Measurements from ENCODE around the gene PAIP2B.
"Not testable (repeated sequence)": the region's sequence is repeated elsewhere in the genome, so short reads cannot be mapped to it uniquely, and the experiment has no call there.

The PAIP2B gene

GRCh38 chr2:71235930-71236587 is 9.2 kb upstream of the PAIP2B start:
- H3K27me3 Mint-ChIP-seq: peaks cover 14% of the 10 kb centered on the region
- H3K27ac Mint-ChIP-seq: no peak overlapping the region
- no peaks in the 10 kb centered on the region for H3K36me3 Mint-ChIP-seq (ENCODE audit: low read depth)
- H3K9me3 Mint-ChIP-seq: no peaks in the 10 kb centered on the region
- H3K4me1 Mint-ChIP-seq (ENCODE audit: low read depth): no peaks in the 10 kb centered on the region
- no peak overlapping the region for H3K4me3 Mint-ChIP-seq
- DNase-seq: no peak

GRCh38 chr2:71233072-71233471 is 6.2 kb upstream of the PAIP2B start:
- H3K4me3 Mint-ChIP-seq; H3K36me3 Mint-ChIP-seq (ENCODE audit: low read depth): not testable (repeated sequence)
- H3K27me3 Mint-ChIP-seq: peaks cover 10% of the 10 kb centered on the region

GRCh38 chr2:71226096-71226964 is 573 bp downstream of the PAIP2B start:
- peak overlapping the region; percentile 97 for H3K4me3 Mint-ChIP-seq
- no peaks in the 10 kb centered on the region for H3K9me3 Mint-ChIP-seq
- no peak for DNase-seq
- H3K4me1 Mint-ChIP-seq (ENCODE audit: low read depth): peaks cover 21% of the 10 kb centered on the region
- H3K27ac Mint-ChIP-seq: peak overlapping the region; percentile 95
- H3K36me3 Mint-ChIP-seq (ENCODE audit: low read depth): peaks cover 7% of the 10 kb centered on the region
- no peaks in the 10 kb centered on the region for H3K27me3 Mint-ChIP-seq

More at GRCh38 chr2:71233072-71233471, 6.2 kb upstream of the PAIP2B start:
- not testable (repeated sequence) for H3K9me3 Mint-ChIP-seq; H3K4me1 Mint-ChIP-seq (ENCODE audit: low read depth); DNase-seq; H3K27ac Mint-ChIP-seq

GRCh38 chr2:71224935-71225334 is 2.0 kb downstream of the PAIP2B start:
- Mint-ChIP-seq H3K27ac (no peak overlapping the region), H3K4me3 (no peak overlapping the region), H3K36me3 (ENCODE audit: low read depth) (peaks cover 7% of the 10 kb centered on the region), H3K27me3 (no peaks in the 10 kb centered on the region), H3K4me1 (ENCODE audit: low read depth) (peaks cover 21% of the 10 kb centered on the region), H3K9me3 (no peaks in the 10 kb centered on the region)
- DNase-seq: no peak

GRCh38 chr2:71224457-71224856 is 2.4 kb downstream of the PAIP2B start:
- Mint-ChIP-seq H3K4me3 (no peak overlapping the region), H3K27ac (no peak overlapping the region), H3K4me1 (ENCODE audit: low read depth) (peaks cover 21% of the 10 kb centered on the region), H3K9me3 (no peaks in the 10 kb centered on the region), H3K27me3 (no peaks in the 10 kb centered on the region), H3K36me3 (ENCODE audit: low read depth) (peaks cover 7% of the 10 kb centered on the region)
- DNase-seq: no peak

GRCh38 chr2:71223767-71224333 is 3.1 kb downstream of the PAIP2B start:
- no peak for DNase-seq
- H3K36me3 Mint-ChIP-seq (ENCODE audit: low read depth): peaks cover 7% of the 10 kb centered on the region
- H3K9me3 Mint-ChIP-seq: no peaks in the 10 kb centered on the region
- H3K4me3 Mint-ChIP-seq: no peak overlapping the region
- H3K27me3 Mint-ChIP-seq: no peaks in the 10 kb centered on the region
- peaks cover 21% of the 10 kb centered on the region for H3K4me1 Mint-ChIP-seq (ENCODE audit: low read depth)
- no peak overlapping the region for H3K27ac Mint-ChIP-seq

- DNase-seq: no peak
- Mint-ChIP-seq H3K4me1 (ENCODE audit: low read depth) (peaks cover 13% of the 10 kb centered on the region), H3K36me3 (ENCODE audit: low read depth) (no peaks in the 10 kb centered on the region), H3K27ac (no peak overlapping the region), H3K9me3 (no peaks in the 10 kb centered on the region), H3K27me3 (no peaks in the 10 kb centered on the region), H3K4me3 (no peak overlapping the region)
Measured at GRCh38 chr2:71220743-71221142, 6.2 kb downstream of the PAIP2B start.

GRCh38 chr2:71216501-71216900 is 10.4 kb downstream of the PAIP2B start:
- Mint-ChIP-seq H3K27me3 (no peaks in the 10 kb centered on the region), H3K4me1 (ENCODE audit: low read depth) (no peaks in the 10 kb centered on the region), H3K36me3 (ENCODE audit: low read depth) (no peaks in the 10 kb centered on the region), H3K4me3 (no peak overlapping the region), H3K9me3 (no peaks in the 10 kb centered on the region), H3K27ac (no peak overlapping the region)
- no peak for DNase-seq

GRCh38 chr2:71215447-71215846 is 11.5 kb downstream of the PAIP2B start:
- H3K4me1 Mint-ChIP-seq (ENCODE audit: low read depth): no peaks in the 10 kb centered on the region
- no peak overlapping the region for H3K27ac Mint-ChIP-seq
- no peaks in the 10 kb centered on the region for H3K27me3 Mint-ChIP-seq
- no peaks in the 10 kb centered on the region for H3K36me3 Mint-ChIP-seq (ENCODE audit: low read depth)
- no peak for DNase-seq
- H3K9me3 Mint-ChIP-seq: no peaks in the 10 kb centered on the region
- no peak overlapping the region for H3K4me3 Mint-ChIP-seq

- Mint-ChIP-seq H3K27me3 (no peaks in the 10 kb centered on the region), H3K36me3 (ENCODE audit: low read depth) (no peaks in the 10 kb centered on the region), H3K4me1 (ENCODE audit: low read depth) (no peaks in the 10 kb centered on the region), H3K4me3 (no peak overlapping the region), H3K27ac (no peak overlapping the region), H3K9me3 (no peaks in the 10 kb centered on the region)
- no peak for DNase-seq
Measured at GRCh38 chr2:71212336-71212735, 14.6 kb downstream of the PAIP2B start.

GRCh38 chr2:71210292-71210691 is 16.6 kb downstream of the PAIP2B start:
- no peak for DNase-seq
- no peaks in the 10 kb centered on the region for H3K4me1 Mint-ChIP-seq (ENCODE audit: low read depth)
- no peaks in the 10 kb centered on the region for H3K27me3 Mint-ChIP-seq
- H3K9me3 Mint-ChIP-seq: no peaks in the 10 kb centered on the region
- H3K4me3 Mint-ChIP-seq: no peak overlapping the region
- no peak overlapping the region for H3K27ac Mint-ChIP-seq
- H3K36me3 Mint-ChIP-seq (ENCODE audit: low read depth): no peaks in the 10 kb centered on the region

- H3K9me3 Mint-ChIP-seq: no peaks in the 10 kb centered on the region
- no peak for DNase-seq
- no peaks in the 10 kb centered on the region for H3K27me3 Mint-ChIP-seq
- H3K27ac Mint-ChIP-seq: no peak overlapping the region
- H3K4me1 Mint-ChIP-seq (ENCODE audit: low read depth): no peaks in the 10 kb centered on the region
- H3K4me3 Mint-ChIP-seq: no peak overlapping the region
- H3K36me3 Mint-ChIP-seq (ENCODE audit: low read depth): no peaks in the 10 kb centered on the region
Measured at GRCh38 chr2:71208756-71209155, 18.1 kb downstream of the PAIP2B start.

- DNase-seq: no peak
- Mint-ChIP-seq H3K9me3 (no peaks in the 10 kb centered on the region), H3K27me3 (no peaks in the 10 kb centered on the region), H3K27ac (no peak overlapping the region), H3K36me3 (ENCODE audit: low read depth) (no peaks in the 10 kb centered on the region), H3K4me1 (ENCODE audit: low read depth) (no peaks in the 10 kb centered on the region), H3K4me3 (no peak overlapping the region)
Measured at GRCh38 chr2:71207601-71208000, 19.3 kb downstream of the PAIP2B start.

- Mint-ChIP-seq H3K27ac (no peak overlapping the region), H3K36me3 (ENCODE audit: low read depth) (peaks cover 10% of the 10 kb centered on the region), H3K4me3 (no peak overlapping the region), H3K9me3 (no peaks in the 10 kb centered on the region), H3K27me3 (no peaks in the 10 kb centered on the region), H3K4me1 (ENCODE audit: low read depth) (no peaks in the 10 kb centered on the region)
- no peak for DNase-seq
Measured at GRCh38 chr2:71206271-71206670, 20.6 kb downstream of the PAIP2B start.

GRCh38 chr2:71191570-71191943 is 35.3 kb downstream of the PAIP2B start:
- DNase-seq: no peak
- Mint-ChIP-seq H3K27ac (no peak overlapping the region), H3K36me3 (ENCODE audit: low read depth) (peaks cover 10% of the 10 kb centered on the region), H3K9me3 (peaks cover 5% of the 10 kb centered on the region), H3K4me1 (ENCODE audit: low read depth) (no peaks in the 10 kb centered on the region), H3K27me3 (no peaks in the 10 kb centered on the region), H3K4me3 (no peak overlapping the region)

Measured in activated T-cell treated with anti-CD3 and anti-CD28 coated beads, Interleukin-2, amount 50 U/mL, for 24 hours (primary cell).